ENCODE data around the gene WBP11.

Gene WBP11

GRCh38 chr12:14803011-14803829, at the start of gene WBP11, which contains the start of gene C12orf60:
Gene WBP11 (minus strand): TSS chr12:14803478. CDS start chr12:14801383, 2,095 bp downstream.
Gene C12orf60 (plus strand): TSS chr12:14803670. CDS start chr12:14822936, 19,266 bp downstream.
- peak; percentile 89 to 93 for DNase-seq

- no peak for DNase-seq
These were observed 49.6 kb upstream of the WBP11 start for GRCh38 chr12:14852880-14853279.

GRCh38 chr12:14850929-14851663, 47.8 kb upstream of the WBP11 start:
- DNase-seq, result no peak

GRCh38 chr12:14849661-14850060, 46.4 kb upstream of the WBP11 start:
- DNase-seq, result no peak

GRCh38 chr12:14846876-14847580, 43.8 kb upstream of the WBP11 start:
- DNase-seq, result no peak

- no peak for DNase-seq
These were observed 42.8 kb upstream of the WBP11 start for GRCh38 chr12:14846042-14846587.

DNA sequence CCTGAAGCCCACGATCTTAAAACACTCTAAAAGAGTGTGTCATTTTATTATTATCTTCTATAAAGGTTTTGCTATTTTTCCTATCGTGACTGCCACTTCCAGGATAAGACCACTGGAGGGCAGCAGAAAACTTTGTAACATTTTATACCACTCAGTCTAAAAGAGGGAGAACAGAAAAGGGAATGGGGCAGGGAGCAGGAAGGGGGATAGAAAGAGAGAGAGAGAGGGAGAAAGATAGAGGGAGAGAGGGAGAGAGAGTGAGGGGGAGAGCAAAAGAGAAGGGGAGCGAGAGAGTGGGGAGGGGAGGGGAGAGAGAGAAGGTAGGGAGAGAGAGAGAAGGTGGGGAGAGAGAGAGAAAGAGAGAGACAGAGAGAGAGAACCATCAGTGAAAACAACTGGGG, 42.1 kb upstream of the WBP11 start:
- DNase-seq, result peak; percentile 1 to 3

- no peak for DNase-seq
These were observed 41.1 kb upstream of the WBP11 start for GRCh38 chr12:14844401-14844800.

DNA sequence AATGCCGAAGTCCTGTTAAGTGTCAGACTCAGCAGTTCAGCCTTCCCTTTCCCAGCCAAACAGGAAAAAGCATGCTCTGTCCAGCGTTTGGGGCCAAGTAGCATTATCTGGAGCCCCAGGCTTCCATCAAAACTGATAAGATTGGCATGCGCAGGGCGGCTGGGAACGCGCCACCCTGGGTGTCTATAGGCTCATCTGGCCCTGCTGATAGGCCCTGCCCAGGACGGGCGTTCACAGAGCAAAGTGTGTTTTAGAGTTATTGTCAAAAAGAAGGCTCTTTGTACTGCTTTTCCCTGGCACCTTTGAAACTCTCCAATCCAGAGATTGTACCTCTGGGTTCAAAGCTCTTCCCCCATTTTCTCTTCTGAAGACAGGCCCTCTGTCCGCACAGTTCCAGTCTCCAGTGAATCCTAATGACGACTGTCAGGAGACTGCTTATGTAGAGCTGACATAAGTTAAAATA, 40.2 kb upstream of the WBP11 start, which contains the start of gene ART4:
TSS of gene ART4 (minus strand) at position 102 of the 463 bp plus-strand sequence. CDS start 413 bp downstream, outside the sequence.
- no peak for DNase-seq

DNA sequence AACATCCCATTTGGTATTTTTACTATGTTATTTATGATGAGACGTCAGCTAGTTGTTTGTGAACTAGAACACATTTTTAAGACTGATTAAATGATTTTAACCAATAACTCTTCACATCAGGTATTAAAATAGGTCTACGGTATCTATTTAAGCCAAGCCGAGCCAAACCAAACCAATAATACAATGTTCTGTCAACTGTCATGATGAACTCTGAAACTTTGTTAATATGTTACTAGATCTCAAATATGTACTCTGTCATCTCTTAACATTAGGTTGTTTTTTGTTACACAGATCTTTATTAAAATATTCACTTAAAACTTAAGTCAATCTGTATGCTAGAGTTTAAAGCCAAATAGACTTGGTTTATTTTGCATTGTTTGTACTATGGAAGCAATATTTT, 39.0 kb upstream of the WBP11 start:
- DNase-seq, result no peak

DNA sequence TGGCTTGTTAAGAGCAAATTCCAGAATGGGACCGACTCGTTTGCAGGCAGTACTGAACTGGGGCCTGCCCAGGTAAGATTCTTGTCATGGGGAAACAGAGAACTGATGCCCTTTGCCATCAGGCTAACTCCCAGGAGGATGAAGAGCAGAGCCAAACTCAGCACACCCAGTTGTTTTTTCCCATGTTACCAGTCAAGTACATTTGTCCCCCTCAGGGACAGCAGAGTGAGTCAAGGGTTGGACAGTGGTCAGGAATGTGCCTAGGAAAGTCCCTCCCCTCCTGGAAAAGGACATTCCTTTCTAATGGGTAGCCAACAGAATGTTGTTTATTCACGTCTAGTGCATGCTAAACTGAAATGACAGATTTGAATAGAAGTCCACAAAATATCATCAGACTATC, 38.5 kb upstream of the WBP11 start:
- no peak for DNase-seq

DNA sequence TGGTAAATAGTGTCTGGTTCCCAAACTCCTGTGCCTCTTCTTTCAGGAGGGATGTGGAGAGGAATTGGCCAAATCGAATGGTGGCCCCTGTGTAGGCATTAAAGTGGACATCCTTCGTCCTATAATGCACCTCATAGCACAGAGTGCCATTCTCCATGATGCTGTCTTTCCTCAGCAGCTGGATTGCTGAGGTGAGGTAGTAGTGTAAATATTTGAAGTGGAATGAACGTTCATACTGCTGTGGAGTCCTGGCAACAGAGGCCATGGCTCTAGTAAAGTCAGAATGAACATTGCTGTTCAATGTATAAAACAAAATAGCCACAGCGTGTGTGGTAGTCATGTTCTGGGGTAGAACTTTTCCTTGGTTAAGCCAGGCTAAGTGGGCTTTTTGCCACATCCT, 37.3 kb upstream of the WBP11 start:
- DNase-seq, result peak in 1 of 2 experiments; percentile 17

- no peak for DNase-seq
These were observed 36.0 kb upstream of the WBP11 start for GRCh38 chr12:14839262-14839661.

GRCh38 chr12:14836336-14837210, 33.3 kb upstream of the WBP11 start:
- DNase-seq, result no peak

DNA sequence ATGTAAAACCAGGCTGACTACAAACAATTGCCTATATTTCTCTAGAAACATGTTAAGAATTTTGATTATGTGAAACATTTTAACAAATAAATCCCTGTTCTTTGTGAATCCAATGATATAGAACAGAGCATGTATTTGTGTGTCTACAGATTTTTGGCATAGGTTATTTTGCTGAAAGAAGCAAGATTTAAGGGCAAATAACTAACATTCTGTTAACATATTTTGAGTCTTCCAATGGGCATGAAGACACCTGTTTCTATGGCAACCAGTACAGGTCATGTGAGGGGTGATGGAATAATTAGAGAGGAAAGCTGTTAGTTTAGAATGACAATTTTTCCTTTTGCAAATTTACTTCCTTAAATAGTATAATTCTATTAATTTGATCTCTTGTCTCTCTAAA, 31.2 kb upstream of the WBP11 start:
- no peak for DNase-seq

GRCh38 chr12:14833952-14834351, 30.7 kb upstream of the WBP11 start:
- no peak for DNase-seq

- DNase-seq, result no peak
These were observed 30.1 kb upstream of the WBP11 start for GRCh38 chr12:14833336-14833735.

DNA sequence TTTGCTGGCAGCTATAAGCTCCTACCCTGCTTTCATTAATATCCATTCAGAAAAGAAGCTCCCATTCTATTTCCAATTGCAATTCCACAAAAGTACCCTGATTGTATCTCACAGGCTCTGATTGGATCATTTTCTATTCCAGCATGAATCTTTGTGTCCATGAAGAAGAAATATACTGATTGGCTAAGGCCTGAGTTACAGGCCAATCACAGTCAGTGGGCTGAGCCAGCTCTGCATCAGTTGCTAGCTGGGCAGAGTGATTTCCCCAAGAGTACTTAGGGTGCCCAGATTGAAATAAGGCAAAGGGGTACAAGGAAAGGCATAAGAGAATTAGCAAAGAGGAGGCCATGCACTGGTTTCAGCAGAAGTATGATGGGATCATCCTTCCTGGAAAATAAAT, 25.6 kb upstream of the WBP11 start:
- DNase-seq, result no peak

DNA sequence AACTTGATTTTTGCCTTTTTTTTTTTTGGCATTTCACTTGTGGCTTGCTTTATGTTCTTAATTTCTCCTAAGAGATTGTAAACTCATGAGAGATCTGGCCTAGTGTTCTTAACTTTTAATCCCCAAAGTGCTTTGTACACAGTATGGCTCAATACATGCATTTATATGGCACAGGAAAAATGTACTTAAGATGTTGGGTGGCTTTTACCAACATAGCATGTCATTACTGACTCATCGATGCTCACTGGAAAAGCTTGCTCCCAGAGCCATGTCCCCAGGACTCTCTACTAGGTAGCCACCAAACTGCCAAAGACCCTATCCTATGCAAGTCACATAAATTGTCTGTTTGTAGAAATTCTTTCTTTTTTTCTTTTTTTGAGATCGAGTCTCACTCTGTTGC, 23.8 kb upstream of the WBP11 start:
- no peak for DNase-seq

DNA sequence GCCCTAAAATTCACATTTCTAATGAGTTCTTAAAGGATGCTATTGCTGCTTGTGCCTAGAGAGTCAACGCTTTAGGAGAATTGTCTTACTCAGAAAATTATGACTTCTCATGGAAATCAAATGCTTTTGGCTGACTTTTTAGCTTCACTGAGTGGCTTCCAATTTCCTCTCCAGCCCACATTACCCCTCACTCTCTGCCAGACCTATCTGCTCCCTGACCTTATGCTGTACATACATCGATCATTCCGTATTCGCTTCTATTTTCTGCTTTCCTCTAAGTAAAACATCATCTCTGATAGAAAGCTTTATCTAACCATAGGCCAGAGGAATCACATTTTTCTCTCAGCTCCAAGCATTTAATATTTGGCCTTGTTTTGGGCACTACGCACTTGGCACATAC, 23.2 kb upstream of the WBP11 start:
- DNase-seq, result no peak

DNA sequence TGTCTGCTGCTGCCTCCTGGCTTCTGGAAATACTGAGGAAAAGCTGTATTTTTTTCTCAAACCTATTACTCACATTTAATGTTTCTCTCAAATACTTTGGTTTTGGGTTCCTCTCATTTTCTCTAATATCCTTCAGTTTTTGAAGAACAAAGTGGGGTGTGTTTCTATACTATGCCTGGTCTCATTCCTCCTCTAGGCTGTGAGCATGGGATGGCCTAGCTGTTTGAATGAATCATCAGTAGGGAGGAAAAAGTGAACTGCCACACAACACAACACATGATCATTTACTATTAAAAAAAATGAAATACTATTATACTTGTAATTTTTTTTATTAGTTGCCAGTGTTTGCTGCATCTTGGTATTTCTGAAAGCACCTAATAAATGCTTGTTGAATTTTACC, 22.0 kb upstream of the WBP11 start:
- DNase-seq, result no peak
